GM18858 (cell line): ENCODE results near the gene PRPF40A.

Source experiments
- ATAC-seq: cut with Tn5 transposase; IDR thresholded peaks from one replicate; pipeline ENCODE4 v1.9.1; 2021; ENCODE audit not compliant: unreplicated experiment

PRPF40A gene

DNA sequence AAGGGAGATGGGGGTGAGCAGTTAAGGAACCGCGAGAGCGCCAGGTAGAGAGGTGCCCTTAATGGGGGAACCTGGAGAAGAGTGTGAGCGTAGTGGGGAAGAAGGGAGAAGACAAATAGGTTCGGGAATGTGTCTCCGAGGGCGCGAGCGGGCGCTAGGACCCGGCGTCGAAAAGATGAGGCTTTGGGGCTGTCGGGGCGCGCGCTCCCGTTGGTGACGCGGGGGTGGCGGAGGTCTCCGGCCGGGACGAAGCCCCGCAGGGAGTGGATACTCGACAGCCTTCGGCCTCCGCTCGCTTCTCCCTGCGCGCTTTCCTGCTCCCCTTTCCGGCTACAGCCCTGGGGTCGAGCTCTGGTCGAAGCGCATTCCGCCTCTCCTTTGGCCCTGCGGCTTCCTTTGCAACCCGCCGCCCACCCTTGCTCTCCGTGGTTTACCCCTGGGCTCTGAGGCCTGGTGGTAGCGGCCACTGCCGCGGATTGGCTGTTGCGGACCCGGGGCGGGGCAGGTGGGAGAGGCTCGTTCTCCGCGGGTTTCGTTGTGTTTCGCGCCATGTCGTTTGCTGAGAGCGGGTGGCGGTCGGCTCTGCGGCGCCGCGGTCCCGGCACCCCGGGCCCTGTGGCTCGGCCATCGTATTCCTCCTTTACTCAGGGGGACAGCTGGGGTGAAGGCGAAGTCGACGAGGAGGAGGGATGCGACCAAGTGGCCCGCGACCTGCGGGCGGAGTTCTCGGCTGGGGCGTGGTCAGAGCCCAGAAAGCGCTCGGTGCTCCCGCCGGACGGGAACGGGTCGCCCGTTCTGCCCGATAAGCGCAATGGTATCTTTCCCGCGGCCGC lies 1.0 kb upstream of the PRPF40A start, which contains the start of gene ARL6IP6:
ARL6IP6 (plus strand) TSS at position 545 of the 833 bp plus-strand sequence; CDS start at position 550, 5 bp downstream.
- peak; percentile 52 for ATAC-seq

DNA sequence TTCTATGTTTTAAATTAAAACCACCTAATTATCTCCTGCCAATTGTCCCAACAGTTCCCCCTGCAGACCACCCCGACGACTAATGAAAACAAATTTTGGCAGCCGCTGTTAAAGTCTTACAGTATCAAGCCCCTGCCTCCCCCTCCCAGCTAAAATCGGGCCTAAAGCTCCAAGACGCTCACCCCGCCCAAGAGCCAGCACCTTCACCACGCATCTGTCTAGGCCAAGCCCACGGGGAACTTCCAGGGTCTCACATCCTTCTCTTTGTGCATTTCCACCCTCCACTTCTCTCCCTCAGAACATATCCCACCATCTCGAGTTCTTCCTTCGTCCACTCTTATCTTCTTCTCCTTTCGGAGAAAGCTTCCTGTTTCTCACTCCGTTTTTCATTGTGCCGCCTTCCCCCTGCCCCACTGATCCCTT lies 445 bp downstream of the PRPF40A start:
- ATAC-seq: no peak

DNA sequence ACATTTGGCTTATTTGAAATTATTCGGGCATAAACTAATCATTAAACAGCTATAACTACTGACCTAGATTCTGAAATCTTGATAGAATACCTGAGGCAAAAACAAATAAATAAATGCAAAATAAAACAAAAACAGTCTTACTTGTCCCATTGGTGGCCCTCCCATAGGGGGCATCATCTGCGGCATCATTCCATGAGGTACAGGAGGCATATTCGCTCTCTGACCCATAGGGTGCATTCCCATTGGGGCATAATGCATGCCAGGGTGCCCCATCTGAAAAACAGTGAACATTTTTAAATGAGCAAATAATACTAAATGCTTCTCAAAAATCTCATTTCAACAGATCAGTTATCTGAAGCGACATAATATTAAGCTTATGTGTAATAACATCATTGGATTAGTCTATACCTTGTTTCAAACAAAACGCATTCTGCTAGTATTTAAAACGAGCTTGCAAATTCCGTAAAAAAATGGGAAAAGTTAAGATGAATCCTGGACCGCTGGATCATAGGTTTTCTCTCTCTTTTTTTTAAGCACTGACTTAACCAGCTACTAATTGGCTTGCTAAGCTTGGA lies 1.3 kb downstream of the PRPF40A start:
- ATAC-seq: no peak

DNA sequence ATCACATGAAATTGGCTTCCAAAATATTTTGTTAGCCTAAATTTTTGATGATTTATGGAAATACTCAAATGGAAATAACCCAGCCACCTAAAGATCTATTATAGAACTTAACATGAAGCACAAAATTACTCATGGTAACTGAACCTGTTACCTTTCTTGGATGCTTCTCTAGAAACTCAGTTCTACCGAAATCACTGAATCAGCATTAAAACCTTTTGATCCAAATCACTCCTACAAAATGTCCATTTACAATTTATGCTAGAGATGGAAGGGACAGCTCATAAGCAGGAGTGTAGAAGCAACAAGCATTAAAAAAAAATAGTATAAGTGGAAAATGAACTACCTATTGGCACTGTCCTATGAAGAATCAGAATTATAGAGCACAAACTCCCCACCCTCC lies 2.1 kb downstream of the PRPF40A start:
- ATAC-seq: no peak

DNA sequence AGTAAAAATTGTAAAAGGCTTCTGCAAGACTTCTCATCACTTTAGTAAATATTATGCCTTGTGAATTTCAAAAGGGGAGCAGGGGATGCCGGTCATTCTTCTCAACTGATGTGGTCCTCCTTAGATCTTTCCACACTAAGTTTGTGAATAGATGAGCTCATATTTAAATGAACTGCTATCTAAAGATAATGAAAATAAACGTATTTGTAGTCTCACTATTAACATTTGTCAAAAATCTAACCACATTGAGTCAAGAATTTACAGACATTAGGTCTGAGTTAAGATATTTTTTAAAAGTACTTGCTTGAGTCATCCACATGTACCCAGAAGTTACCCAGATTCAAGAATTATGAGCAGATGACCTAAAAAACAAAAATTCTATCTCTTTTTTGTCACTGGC lies 6.5 kb downstream of the PRPF40A start:
- no peak for ATAC-seq

DNA sequence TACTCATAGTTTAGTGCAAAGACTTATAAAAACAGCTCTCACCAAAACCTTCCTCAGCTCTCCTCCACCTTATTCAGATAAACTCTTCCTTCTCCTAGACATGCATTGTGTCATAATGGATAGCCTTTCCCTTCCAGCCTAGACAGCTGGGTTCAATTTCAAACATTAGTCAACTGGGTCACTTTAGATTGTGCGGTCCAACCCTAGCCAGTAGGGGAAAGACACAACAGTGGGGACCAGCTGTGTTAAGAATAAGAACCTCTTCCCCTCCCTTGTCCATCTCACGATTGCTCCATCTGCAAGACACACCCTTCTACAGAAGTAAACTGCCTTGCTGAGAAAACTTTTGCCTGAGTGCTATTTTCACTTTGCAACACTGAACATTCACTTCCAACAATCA lies 8.5 kb downstream of the PRPF40A start:
- no peak for ATAC-seq

DNA sequence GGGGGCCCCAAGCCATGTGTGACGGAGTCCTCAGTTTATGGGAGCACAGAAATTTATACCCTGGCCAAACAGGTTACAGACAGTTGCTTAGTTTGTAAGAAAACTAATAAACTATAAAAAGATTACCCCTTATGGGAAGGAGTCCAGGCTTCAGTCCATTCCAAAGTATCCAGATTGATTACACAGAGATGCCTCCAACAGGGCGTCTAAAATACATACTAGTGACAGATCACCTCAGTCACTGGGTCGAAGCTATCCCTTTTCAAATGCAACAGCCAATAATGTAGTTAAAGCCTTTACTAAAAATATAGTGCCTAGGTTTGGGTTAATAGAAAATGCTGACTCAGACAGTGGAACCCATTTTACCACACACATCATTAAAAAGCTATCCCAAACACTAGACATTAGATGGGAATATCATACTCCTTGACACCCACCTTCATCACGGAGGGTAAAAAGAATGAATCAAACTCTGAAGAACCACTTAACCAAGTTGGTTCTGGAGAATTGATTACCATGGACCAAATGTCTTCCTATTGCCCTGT lies 10.7 kb downstream of the PRPF40A start:
- ATAC-seq: no peak

DNA sequence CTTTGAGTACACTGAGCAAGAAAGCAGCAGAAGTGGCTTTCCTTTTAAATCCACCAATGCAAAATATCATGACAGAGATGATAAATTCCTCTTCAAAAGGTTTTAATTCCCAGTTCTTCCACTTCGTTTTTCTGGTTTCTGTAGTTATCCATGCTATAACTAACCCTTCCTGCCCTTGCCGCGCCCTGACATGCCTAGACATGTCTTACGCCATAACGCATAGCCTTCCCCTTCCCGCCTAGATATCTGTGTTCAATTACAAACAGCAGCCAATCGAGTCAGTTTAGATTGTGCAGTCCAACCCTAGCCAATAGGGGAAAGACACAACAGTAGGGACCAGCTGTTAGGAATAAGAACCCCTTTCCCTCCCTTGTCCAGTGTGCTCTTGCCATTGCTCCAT lies 16.1 kb downstream of the PRPF40A start:
- no peak for ATAC-seq

DNA sequence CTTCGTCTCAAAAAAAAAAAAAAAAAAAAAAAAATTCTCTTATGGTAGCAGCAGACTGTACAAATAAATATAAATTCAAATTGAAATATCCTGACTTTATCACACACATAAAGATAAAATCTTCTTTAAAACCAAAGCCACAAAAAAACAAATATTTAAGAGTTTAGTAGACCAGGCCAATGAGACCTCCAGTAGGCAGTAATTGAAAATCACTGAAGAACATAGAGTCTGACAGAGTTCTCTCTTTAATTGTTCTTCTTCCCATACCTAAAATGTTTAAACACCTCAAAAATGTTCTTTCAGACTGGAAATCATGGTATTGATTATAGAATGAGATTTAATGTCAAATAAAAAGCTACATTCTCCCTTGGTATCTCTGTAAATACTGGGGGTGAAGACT lies 20.8 kb downstream of the PRPF40A start:
- ATAC-seq: no peak

DNA sequence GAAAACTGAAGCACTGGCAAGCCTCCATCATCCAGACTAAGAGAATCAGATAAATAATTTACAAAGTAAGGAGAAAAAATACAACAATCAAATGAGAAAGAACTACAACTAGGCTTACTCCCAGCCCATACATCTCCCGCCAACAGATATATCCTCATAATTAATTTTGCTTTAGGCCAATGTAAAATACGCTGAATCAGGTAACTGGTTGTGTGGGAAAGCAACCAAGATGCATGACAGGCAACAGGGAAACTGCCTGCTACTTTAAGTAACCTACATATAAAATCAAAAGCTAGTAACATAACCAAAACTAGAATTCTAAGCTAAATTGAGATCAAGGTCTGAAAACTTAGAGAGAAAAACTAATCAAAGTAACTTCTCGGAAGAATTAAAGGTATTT lies 21.5 kb downstream of the PRPF40A start:
- ATAC-seq: no peak

DNA sequence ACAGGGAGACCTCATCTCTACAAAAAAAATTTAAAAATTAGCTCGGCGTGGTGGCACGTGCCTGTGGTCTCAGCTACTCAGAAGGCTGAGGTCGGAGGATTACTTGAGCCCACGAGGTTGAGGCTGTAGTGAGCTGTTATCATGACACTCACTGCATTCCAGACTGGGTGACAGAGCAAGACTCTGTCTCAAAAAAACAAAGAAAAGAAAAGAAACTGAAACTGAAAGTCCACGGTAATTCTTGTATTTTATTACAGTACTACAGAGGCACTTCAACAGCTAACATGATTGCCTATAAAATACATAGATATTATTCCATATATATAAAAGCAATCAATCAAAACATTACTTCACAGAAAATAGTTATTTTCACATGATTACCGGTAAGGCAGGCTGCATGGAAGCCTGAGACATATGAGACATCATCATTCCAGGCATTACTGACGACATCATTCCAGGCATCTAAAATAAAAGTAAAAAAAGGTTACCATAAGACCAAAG lies 23.1 kb downstream of the PRPF40A start:
- ATAC-seq: peak; percentile 30

DNA sequence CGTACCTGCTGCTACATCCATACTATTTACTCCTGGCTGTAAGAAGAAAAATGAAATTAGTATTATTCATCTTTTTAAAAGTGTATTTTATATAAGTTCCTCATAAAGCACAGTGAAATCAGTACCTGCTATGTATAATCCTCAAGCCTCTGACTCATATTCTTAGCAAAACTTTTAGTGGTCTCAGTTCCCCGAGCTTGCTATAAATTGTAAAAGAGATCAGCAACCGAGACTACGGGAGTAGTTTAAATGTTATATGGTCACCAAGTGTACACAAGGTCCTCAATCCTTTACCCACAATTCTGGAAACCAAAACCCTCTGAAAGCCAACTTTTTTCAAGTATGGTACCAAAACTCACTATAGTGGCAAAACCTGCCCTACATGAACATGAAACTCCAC lies 24.2 kb downstream of the PRPF40A start:
- peak; percentile 92 for ATAC-seq

DNA sequence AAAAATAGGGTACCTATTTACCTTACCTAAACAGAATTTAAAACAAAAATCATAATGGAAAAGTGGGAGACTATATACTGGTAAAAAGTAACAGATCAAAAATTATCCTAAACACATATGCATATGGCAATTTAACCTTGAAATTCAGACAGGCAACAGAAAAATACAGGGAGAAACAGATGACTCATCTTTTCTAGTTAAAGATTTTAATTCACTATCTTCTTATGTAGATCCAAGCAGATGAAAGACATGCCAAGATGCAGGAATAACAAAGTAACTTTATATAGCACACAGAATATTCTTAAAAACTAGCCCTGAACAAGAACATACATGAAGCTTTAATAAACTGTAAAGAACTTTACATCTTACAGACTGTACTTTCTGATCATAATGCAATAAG lies 30.9 kb downstream of the PRPF40A start:
- no peak for ATAC-seq

DNA sequence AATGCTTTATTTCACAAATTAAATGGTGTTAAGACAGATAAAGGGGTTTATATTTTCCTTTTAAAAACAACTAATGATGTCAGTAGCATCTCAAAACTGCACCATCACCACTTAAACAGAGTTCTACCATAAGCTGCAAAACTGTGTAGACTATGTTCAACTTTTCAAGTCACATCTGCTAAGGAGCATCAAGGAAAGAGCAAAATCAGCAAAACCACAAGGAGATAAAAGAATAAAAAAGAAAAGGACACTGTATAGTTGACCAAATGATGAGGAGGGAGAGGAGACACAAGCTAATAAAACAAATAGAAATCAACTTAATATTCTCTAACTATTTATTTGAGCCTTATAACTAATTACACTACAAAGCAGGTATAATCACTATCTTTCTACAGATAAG lies 33.9 kb downstream of the PRPF40A start:
- no peak for ATAC-seq

DNA sequence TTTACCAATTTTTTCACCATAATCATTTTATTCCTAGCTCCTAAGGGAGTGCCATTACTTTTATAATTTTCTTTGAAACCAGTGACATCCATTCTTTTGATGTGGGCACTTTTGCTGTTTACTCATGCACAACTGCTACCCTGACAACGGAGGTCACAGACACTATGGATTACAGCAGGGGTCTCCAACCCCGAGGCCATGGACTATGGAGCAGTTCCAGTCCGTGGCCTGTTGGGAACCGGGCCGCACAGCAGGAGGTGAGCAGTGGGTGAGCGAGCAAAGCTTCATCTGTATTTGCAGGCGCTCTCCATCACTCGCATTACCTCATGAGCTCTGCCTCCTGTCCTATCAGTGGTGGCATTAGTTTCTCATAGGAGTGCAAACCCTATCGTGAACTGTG lies 34.6 kb downstream of the PRPF40A start:
- ATAC-seq: no peak

DNA sequence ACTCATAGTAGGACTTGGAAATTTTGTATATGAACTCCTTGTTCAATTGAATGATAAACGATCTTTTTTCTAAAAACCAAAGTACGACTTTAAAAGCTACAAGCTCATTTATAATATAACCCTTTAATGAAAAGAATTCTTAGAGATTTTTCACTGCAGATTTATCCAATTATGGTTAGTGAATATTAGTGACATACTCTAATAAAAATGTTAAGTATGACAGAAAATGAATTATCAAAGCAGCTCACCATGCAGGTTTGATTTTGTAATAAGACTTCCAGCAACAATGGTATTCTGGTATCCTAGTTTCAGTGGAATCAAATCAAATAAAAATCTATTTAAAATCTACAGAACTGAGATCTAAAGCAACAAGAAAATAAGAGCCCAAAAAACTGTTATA lies 38.5 kb downstream of the PRPF40A start:
- no peak for ATAC-seq

DNA sequence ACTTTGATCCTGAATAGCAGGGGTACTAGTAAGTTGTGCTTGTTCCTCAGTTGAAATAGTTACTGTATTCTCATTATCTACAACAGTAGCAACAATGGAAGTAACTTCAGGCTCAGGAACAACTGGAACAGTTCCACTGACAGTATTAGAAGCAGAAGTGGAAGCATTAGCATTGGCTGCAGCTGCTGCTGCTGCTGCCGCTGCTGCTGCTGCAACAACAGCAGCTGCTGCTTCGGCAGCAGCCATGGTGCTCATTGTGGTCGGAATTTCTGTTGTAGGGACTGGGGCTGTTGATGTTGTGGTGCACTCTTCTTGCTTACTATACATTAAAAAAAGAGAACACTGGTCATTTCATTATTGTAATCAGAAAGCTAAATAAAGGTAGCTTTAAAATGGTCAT lies 40.8 kb downstream of the PRPF40A start:
- ATAC-seq: no peak

DNA sequence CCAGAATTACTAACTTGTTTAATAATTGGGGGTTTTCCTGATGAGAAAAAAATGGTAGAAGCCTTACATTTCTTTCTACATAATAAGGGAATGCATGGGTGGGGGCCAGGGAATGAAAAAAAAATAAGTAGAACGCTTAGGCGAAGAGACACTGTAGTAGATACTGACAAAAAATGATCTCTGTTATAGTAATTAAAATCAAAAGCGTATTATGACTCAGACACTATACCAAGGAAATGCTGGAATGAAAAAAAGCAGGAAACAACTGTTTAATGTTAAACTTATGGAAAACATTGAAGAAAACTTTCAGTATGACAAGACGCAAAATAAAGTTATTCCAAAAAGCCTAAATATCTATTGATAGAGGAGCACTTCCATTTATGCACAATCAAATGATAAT lies 42.9 kb downstream of the PRPF40A start:
- ATAC-seq: no peak

DNA sequence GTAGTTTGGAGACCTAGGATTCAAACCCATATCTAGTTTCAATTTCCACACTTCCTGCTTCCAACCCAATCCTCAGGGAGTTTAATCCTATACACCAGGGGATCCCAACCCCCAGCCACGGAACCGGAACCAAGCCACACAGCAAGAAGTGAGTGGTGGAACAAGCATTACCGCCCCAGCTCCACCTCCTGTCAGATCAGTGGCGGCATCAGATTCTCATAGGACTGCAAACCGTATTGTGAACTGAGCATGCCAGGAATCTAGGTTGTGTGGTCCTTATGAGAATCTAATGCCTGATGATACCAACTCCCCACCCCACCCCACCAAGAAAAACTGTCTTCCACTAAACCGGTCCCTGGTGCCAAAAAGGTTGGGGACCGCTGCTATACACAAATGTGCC lies 52.5 kb downstream of the PRPF40A start:
- ATAC-seq: no peak

DNA sequence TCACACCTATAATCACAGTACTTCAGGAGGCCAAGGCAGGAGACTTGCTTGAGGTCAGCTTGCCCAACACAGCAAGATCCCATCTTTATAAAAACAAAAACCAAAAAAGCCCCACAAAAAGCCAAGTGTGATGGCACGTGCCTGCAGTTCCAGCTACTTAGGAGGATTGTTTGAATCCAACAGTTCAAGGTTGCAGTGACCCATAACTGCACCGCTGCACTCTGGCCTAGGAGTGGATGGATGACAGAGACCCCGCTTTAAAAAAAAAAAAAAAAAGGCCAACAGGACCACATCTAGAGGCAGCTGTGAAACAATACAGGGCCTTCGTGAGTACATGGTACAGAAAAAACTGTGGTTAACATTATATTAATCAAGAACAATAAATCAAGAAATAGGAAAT lies 56.2 kb downstream of the PRPF40A start:
- no peak for ATAC-seq

DNA sequence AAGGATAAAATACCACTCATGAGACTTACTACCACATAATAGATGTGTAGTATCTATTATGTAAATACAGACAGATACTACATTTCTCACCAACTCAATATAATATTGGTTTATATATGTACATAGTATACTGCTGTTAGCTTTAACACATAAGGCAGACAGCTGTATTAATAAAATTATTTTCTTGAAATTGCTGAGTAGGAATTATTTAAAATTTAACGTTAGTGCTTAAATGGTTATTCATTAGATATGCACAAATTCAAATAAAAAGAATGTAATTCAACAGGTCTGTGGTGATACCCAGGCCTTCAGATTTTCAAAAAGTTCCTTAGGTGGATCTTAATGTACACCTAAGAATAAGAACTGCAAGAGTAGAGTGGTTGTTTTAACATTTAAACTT lies 59.0 kb downstream of the PRPF40A start:
- no peak for ATAC-seq

DNA sequence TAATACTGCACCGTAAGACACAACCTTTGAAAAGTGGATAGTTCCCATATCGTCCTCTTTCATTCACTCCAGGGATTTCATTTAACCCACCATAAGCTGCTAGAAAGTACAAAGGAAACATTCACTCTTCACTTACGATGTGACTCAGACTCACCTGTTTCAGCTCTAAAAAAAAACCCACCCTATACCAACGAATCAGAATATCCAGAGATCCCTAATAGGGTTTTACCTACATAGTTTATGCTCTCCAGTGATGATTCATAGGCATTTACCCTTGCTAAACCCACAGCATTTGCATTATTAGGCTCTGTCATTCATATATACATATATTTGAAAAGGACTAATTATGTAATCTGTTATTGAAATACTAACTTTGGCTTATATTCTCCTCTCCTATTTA lies 60.2 kb downstream of the PRPF40A start:
- ATAC-seq: peak; percentile 63
